GM19324 (cell line): ENCODE measurements around the gene NPNT.
"Not testable (repeated sequence)": the region's sequence is repeated elsewhere in the genome, so short reads cannot be mapped to it uniquely, and the experiment has no call there.

Experiments used
- ATAC-seq: cut with Tn5 transposase; IDR thresholded peaks from one replicate; pipeline ENCODE4 v1.9.1; 2021; ENCODE audit warnings: mild to moderate bottlenecking, moderate library complexity; ENCODE audit not compliant: unreplicated experiment, low FRiP score

The NPNT gene

DNA sequence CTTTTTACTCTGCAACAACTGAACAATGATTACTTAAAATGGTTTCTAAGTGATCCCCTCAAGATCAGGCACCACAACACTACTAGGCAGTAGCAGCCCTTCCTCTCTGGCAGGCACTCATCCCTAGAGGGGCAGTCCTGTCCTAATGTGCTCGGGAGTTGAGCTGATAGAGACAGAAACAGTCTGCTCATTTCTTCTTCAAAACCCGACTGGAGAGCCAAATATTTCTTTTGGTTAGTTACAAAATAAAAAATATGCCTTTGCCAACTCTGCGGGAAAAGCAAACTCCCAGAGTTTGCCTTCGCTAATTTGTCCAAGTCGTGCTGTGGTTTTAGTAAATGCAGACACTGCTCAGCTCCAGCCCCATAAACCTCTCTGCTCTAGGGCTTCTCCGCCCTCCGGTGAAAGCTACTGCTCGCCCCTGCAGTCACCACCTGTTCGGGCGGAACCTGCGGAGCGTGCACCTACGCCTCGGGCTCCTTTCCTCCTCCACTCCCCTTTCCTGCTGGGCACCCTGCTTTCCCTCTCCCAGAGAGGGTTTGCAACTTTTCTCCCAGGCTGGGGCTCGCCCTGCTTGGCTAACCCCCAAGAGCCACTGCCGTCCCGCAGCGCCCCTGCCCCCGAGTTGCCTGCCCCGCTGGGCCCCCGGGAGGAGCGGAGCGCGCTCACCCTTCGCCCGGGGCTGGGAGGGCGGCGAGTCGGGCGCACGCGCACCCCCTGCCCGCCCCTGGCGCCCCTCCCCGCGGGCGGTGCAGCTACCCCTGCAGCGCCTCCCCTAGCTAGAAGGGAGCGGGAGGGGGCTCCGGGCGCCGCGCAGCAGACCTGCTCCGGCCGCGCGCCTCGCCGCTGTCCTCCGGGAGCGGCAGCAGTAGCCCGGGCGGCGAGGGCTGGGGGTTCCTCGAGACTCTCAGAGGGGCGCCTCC is at the start of gene NPNT:
TSS of gene NPNT (plus strand) at position 812 of the 923 bp plus-strand sequence. CDS start 182 bp downstream, outside the sequence.
- no peak for ATAC-seq

- ATAC-seq: no peak
Measured at GRCh38 chr4:105845559-105845958, 49.7 kb upstream of the NPNT start.

DNA sequence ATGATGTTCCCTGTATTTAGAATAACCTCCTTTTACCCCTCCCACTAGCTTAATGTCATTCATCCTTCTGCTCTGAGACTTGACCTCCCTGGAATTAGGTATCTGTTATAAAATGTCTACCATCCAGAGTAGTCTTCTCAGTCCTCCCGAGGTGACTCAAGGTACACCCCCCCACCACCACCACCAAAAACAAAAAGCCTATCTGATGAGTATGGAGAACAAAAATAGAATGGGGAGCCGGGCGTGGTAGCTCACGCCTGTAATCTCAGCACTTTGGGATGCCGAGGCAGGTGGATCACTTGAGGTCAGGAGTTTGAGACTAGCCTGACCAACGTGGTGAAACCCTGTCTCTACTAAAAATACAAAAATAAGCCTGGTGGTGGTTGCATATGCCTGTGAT is 46.9 kb upstream of the NPNT start:
- ATAC-seq: not testable (repeated sequence)

GRCh38 chr4:105851196-105851595 is 44.1 kb upstream of the NPNT start:
- ATAC-seq: no peak

GRCh38 chr4:105852230-105852629 is 43.0 kb upstream of the NPNT start:
- ATAC-seq: not testable (repeated sequence)

GRCh38 chr4:105858466-105859040 is 36.7 kb upstream of the NPNT start:
- no peak for ATAC-seq

DNA sequence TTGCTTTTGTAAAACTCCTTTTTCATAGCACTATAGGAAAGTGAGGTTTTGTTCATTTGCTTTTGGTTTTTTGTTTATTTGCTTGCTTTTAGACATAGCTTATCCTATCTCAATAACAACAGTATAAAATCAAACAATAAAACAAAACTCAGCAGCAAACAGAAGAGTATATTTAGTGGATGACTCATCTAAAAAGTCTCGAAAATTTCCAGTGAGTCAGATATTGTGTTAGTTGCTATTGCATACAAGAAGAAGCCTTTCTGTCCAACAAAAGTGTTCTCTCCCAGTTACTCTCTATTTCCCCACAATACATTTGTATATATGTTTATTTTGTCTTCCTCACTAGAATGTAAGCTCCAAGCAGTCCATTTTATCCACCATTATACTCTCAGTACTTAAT is 36.0 kb upstream of the NPNT start:
- ATAC-seq: no peak

GRCh38 chr4:105870963-105871362 is 24.3 kb upstream of the NPNT start:
- no peak for ATAC-seq

DNA sequence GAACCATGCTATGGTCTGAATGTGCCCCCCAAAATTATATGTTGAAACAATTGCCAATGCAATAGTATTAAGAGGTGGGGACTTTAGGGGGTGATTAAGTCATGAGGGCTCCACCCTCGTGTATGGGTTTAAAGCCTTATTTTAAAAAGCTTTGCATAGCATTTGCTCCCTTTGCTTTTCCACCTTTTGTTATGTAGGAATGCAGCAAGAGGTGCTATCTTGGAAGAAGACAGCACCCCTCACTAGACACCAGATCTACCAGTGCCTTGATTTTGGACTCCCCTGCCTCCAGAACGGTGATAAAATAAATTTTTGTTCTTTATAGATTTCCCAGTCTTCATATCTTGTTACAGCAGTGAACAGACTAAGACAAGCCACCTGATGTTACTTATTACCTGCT is 23.3 kb upstream of the NPNT start:
- ATAC-seq: no peak

GRCh38 chr4:105875233-105875632 is 20.0 kb upstream of the NPNT start:
- ATAC-seq: no peak

DNA sequence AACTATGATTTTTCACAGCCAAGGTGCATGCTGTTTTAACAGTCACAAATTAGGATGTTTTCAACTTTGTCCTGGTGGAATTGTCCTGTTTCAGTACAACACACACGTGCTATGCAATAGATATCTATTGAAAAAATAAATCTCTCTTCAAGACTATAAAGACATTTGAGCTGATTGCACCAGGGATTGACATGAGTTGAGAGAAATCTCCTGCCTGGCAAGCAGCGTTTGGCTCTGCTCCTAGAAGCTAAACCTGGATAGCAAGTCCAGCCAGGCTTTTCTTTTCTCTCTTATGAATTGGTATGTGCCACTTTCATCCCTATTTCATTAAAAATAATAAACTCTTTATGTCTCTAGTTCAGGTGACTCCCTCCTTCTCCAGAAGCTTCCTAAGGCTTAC is 16.6 kb upstream of the NPNT start:
- no peak for ATAC-seq

GRCh38 chr4:105887508-105887907 is 7.8 kb upstream of the NPNT start:
- ATAC-seq: no peak

DNA sequence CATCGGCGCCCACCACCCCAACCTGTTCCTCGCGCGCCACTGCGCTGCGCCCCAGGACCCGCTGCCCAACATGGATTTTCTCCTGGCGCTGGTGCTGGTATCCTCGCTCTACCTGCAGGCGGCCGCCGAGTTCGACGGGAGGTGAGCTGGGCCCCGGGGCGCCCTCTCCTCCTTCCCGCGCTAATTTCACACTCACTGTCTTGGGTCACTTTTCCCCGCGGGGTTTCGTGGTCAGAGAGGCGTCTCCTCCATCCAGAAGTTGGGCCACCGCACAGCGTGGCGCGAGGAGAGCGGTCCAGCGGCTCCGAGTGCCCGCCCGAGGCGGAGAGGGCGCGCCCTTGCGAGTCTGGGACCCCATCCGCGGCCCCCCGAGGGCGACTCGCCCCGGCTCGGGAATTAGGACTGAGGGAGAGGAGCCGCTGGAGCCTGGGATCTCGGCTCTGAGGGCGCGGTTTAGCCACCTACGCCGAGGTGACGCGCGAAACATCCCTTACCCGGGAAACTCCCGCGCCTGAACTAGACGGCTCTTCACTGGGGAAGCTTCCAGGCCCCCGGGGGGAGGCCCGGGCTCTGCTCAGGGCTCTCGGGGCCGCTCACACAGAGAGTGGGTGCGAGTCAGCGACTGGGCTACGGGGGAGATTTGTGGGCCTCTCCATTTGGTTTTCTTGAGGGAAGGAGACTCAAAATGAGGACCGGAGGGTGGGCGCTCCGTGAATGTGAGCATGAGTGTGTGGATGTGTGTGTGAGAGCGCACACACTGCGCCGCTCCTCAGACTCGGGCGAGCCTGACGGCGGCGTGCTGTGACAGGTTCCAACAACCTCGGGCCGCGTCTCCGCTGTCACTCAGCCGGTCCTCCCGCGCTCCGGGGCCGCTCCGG is 551 bp downstream of the NPNT start:
- no peak for ATAC-seq

DNA sequence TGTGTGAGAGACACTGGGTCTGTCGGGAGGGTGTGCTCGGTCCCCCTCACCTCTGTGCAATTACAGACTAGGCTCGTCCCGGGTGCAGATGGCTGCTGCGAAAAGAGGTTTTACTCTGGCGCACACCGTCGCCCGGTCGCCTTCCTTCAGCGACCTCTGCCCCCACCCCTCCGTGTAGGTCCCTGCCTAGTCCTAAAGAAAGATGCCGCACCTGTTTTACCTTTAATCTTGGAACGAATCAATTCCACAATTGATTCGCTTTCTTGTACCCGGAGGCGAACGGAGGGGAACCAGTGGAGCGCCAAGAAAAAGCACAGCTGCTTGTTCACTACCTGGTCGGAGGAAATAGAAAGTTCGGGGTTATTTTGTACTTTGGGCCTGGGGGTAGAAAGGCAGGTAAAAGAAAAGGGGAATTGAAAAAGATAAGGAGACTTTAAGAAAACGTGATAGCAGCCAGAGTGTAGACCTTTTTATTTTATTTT is 1.2 kb downstream of the NPNT start:
- ATAC-seq: no peak

GRCh38 chr4:105896984-105897775 is 1.9 kb downstream of the NPNT start:
- ATAC-seq: no peak

DNA sequence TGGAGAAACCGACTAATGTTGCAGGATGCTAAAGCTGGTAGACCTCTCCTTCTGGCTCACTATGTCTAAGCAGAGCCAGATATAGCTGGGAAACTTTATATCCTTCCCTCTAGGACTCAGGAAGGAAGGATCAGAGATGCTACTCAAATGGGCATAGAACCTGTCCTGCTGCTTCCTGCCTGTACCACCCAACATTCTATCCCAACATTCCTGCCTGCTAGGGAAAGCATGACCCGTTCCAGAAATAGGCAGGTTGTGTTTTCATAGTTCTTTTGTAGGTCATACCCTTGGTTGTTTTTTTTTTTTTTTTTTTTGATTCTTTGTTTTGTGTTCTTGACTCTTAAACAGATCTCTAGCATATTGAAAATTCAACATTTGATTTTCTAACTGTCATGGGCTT is 5.3 kb downstream of the NPNT start:
- ATAC-seq: no peak

DNA sequence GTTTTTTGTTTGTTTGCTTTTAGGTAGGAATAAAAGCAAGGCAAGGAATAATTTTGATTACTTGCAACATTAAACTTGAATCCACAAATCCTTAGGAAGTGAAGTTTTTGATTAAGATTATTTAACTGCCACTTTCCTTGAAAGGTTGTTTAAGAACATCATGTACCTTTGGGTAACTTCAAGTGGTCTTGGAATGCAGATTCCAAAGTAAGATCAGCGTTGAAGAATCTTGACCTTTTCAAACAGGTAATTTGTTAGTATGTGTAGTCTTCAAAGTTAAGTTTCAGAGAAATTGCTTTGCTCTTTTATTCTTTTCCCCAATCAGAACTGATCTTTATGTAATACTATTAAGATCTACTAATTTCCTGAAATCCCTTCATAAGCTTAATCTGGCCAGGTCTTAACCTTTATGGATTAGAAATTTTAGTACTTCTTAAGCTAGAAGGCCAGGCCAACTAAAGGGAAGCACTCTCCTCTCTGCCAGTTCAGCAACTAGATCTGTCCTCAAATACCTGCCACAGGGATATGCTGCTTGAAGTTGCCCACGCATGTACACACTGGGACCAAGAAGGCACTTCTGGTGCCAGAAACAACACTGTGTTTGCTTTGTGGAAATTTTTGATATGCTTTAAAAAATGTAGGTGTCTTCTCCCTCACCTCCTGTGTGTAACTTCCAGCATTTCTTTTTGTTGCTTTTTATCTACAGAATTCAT is 7.4 kb downstream of the NPNT start:
- no peak for ATAC-seq

DNA sequence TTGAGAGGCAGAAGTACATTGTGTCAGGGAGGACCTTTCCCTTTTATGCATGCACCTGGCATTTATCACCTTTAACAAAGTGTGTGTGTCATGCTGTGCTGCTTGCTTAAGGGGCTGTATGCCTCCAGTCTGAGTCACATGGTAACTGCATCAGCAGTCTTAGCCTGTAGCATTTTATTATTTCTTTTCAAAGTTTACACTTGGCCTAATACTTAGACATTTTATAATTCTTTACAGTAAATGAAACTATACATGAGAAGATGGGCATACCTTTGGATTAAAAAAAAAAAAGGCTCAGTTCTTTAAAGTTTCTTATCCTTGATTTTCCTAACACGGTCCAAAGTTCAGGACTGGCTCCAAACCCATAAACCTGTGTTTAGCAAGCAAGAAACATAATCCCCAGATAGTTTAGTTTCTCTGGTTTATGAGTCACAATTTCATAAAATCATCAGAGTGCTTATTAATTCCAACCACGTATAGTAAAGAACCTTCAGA is 14.6 kb downstream of the NPNT start:
- no peak for ATAC-seq

DNA sequence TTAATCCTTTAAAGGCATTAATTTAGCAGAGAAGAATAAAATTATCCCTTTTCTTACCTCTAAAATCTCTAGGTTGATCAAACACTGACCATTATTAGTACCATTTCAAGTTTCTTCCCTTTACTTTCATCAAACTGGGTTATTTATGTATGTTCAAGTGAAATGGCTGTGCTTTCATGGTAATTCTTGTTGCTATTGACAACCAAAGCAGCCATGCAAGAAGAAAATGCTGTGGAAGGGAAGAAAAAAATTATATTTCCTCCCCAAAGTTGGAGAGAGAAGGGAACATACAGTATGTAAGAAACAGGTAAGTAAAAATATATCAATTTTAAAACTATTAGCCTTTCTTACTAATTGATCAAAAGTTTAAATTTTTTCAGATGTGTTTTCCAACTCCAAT is 16.2 kb downstream of the NPNT start:
- no peak for ATAC-seq
